Transverse colon (tissue), 4 donors: ENCODE data around the gene MYO18B.

Experiments
- CTCF ChIP-seq, 5 experiments: fragments of 200-600 bp in 3 of 5; fragments of 450-650 bp in 2 of 5; sonication (generic) in 3 of 5; IDR thresholded peaks; 1 replicate in 2 of 5; 2 replicates in 3 of 5; pipeline ENCODE4 v1.5.1; 2016 to 2017; ENCODE audit warnings: antibody characterized with exemption in 5 of 5, inconsistent platforms in 3 of 5, mild to moderate bottlenecking in 2 of 5, moderate library complexity in 1 of 5
- POLR2A ChIP-seq: fragments of 450-650 bp; IDR thresholded peaks from one replicate; pipeline ENCODE4 v1.6.1; 2016; ENCODE audit warnings: antibody characterized with exemption, mild to moderate bottlenecking, moderate library complexity
- POLR2AphosphoS5 ChIP-seq, 3 donors: sonication (generic); formaldehyde crosslinking; IDR thresholded peaks; one replicate each; pipeline ENCODE4 v1.6.1; 2016; ENCODE audit warnings: antibody characterized with exemption in 3 of 3

- no peak for TF ChIP-seq CTCF (IDR thresholded peaks at IDR 0.05)
- TF ChIP-seq POLR2AphosphoS5 (IDR thresholded peaks at IDR 0.05), result no peak
- no peak for TF ChIP-seq POLR2A
Observed at GRCh38 chr22:25757686-25758085, 15.7 kb downstream of the MYO18B start.
